ENCODE data around the gene PGAP2.

DNA sequence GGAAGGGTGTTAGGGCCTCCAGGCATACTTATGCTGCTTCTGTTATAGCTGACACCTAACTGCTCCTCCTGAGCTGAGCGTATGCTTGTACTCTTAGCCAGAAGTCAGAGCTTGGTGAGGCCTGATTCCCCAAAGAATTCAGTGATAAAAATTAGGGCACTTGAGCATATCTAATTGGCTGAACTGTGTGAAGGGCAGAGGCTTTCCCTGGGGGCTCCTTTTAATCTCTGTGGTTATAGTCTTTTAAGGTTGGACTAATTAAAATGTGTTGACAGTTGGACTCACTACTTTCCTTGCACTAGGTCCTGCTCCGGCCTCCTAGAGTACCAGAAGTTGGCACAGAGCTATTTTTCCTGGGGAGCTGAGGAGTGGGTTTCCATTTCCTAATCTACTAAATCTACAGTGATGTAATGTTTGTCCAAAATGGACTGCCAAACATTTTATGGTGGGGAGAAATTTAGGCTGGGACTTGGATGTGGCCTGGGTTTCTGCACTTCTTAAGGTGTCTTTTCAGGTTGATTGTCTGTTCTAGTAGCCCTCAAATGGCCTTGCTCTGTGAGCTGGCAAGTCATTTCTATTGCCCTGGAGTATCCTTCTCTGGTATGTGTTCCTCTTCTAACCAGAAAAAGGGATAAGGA lies 65.5 kb downstream of the PGAP2 start:
- TF ChIP-seq, protein P1, sequence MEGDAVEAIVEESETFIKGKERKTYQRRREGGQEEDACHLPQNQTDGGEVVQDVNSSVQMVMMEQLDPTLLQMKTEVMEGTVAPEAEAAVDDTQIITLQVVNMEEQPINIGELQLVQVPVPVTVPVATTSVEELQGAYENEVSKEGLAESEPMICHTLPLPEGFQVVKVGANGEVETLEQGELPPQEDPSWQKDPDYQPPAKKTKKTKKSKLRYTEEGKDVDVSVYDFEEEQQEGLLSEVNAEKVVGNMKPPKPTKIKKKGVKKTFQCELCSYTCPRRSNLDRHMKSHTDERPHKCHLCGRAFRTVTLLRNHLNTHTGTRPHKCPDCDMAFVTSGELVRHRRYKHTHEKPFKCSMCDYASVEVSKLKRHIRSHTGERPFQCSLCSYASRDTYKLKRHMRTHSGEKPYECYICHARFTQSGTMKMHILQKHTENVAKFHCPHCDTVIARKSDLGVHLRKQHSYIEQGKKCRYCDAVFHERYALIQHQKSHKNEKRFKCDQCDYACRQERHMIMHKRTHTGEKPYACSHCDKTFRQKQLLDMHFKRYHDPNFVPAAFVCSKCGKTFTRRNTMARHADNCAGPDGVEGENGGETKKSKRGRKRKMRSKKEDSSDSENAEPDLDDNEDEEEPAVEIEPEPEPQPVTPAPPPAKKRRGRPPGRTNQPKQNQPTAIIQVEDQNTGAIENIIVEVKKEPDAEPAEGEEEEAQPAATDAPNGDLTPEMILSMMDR (IDR thresholded peaks at IDR 0.05) = no peak
- TF ChIP-seq POLR2AphosphoS5 (IDR thresholded peaks at IDR 0.05; ENCODE audit: low read depth, low read length) (no peak), TCF7L2 (IDR thresholded peaks at IDR 0.05; ENCODE audit: low read depth, low read length) (no peak), SIN3A (IDR thresholded peaks at IDR 0.05; ENCODE audit: borderline replicate concordance, insufficient read depth, low read depth, low read length) (no peak)
- TF ChIP-seq, protein P2, sequence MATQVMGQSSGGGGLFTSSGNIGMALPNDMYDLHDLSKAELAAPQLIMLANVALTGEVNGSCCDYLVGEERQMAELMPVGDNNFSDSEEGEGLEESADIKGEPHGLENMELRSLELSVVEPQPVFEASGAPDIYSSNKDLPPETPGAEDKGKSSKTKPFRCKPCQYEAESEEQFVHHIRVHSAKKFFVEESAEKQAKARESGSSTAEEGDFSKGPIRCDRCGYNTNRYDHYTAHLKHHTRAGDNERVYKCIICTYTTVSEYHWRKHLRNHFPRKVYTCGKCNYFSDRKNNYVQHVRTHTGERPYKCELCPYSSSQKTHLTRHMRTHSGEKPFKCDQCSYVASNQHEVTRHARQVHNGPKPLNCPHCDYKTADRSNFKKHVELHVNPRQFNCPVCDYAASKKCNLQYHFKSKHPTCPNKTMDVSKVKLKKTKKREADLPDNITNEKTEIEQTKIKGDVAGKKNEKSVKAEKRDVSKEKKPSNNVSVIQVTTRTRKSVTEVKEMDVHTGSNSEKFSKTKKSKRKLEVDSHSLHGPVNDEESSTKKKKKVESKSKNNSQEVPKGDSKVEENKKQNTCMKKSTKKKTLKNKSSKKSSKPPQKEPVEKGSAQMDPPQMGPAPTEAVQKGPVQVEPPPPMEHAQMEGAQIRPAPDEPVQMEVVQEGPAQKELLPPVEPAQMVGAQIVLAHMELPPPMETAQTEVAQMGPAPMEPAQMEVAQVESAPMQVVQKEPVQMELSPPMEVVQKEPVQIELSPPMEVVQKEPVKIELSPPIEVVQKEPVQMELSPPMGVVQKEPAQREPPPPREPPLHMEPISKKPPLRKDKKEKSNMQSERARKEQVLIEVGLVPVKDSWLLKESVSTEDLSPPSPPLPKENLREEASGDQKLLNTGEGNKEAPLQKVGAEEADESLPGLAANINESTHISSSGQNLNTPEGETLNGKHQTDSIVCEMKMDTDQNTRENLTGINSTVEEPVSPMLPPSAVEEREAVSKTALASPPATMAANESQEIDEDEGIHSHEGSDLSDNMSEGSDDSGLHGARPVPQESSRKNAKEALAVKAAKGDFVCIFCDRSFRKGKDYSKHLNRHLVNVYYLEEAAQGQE (IDR thresholded peaks at IDR 0.05; ENCODE audit: insufficient read depth in 1 of 2, low read depth in 2 of 2, low read length in 1 of 2) = no peak

All from Panc1 (cell line).